ENCODE data around the gene CCS.
"Not testable (repeated sequence)": the region's sequence is repeated elsewhere in the genome, so short reads cannot be mapped to it uniquely, and the experiment has no call there.

The CCS gene

DNA sequence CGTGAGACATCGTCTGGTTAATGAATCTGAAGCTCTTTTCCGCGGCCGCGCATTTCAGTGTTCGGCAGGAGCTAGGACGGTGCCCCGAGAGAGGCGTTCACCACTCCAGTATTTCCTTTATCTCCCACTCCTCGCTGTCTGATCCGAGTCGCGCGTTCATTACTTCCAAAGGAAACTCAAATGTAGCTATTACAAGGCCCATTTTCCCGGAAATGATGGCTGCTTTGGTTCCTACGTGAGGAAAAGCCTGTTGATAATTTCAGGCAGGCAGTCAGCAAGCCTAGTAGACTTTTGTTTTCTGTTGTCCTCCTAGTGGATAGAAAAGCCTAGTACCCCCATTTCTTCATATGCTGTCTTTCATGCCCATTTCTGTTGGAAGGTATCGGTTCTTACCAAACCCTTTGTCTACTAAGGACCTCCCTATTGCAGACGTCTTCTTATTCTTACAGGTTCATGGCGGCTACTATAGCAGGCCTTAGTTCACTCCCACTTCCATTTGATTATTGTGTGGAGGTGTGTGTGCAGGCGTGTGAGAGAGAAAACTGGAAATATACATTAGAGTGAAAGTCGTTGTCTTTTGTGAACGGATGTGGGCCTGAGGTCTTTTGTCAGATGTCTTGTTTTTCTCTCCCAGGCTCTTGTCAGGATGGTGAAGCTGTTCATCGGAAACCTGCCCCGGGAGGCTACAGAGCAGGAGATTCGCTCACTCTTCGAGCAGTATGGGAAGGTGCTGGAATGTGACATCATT, 46.3 kb downstream of the CCS start:
- Histone ChIP-seq H3K79me2 (ENCODE audit: insufficient read depth, low read length) (peaks cover 68% of the 10 kb centered on the region), H3K36me3 (ENCODE audit: insufficient read depth, low read length) (peaks cover 83% of the 10 kb centered on the region), H3K27ac (ENCODE audit: low read depth, low read length, poor library complexity, severe bottlenecking) (peak overlapping the region; percentile 77), H3K9ac (ENCODE audit: low read length) (peak overlapping the region; percentile 96), H2AFZ (ENCODE audit: low read length) (no peak overlapping the region), H3K27me3 (ENCODE audit: insufficient read depth, low read length) (no peaks in the 10 kb centered on the region), H3K9me3 (ENCODE audit: low read length) (no peaks in the 10 kb centered on the region), H4K20me1 (ENCODE audit: insufficient read depth, low read length) (peaks cover 5% of the 10 kb centered on the region; the same call in 1 of the 2 replicates), H3F3A (ENCODE audit: insufficient read depth, low read length) (peaks cover 22% of the 10 kb centered on the region), H3K4me3 (ENCODE audit: low read depth, low read length, poor library complexity, severe bottlenecking) (peak overlapping the region; percentile 96), H3K4me2 (ENCODE audit: low read length) (peak overlapping the region; percentile 100), H3K4me1 (ENCODE audit: insufficient read depth, low read length, severe bottlenecking) (peaks cover 56% of the 10 kb centered on the region), H3K9me2 (ENCODE audit: low read depth, low read length) (no peaks in the 10 kb centered on the region)
- no peak for TF ChIP-seq EZH2 (IDR thresholded peaks at IDR 0.05; ENCODE audit: borderline replicate concordance, low read length)
- no peak for TF ChIP-seq CTCF (IDR thresholded peaks at IDR 0.05; ENCODE audit: low read length)

DNA sequence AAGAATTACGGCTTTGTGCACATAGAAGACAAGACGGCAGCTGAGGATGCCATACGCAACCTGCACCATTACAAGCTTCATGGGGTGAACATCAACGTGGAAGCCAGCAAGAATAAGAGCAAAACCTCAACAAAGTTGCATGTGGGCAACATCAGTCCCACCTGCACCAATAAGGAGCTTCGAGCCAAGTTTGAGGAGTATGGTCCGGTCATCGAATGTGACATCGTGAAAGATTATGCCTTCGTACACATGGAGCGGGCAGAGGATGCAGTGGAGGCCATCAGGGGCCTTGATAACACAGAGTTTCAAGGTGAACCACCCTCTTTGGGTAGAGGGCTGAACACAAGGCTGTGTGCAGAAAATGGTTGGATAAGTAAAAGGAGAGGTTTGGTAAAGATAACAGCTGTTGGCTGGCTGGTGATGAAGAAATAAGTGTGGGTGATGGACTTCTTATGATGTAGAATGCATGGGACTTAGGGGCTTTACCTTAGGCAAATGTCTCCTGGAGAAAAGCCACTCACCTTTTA, 46.9 kb downstream of the CCS start:
- H3K4me3 ChIP-seq (ENCODE audit: low read depth, low read length, poor library complexity, severe bottlenecking), result peak overlapping the region; percentile 96
- peaks cover 56% of the 10 kb centered on the region for H3K4me1 ChIP-seq (ENCODE audit: insufficient read depth, low read length, severe bottlenecking)
- H3K9me2 ChIP-seq (ENCODE audit: low read depth, low read length); H2AFZ ChIP-seq (ENCODE audit: low read length); H4K20me1 ChIP-seq (ENCODE audit: insufficient read depth, low read length); H3K9me3 ChIP-seq (ENCODE audit: low read length); H3K27me3 ChIP-seq (ENCODE audit: insufficient read depth, low read length); H3K27ac ChIP-seq (ENCODE audit: low read depth, low read length, poor library complexity, severe bottlenecking): not testable (repeated sequence)
- H3K36me3 ChIP-seq (ENCODE audit: insufficient read depth, low read length), result peaks cover 83% of the 10 kb centered on the region
- H3F3A ChIP-seq (ENCODE audit: insufficient read depth, low read length), result peaks cover 16% of the 10 kb centered on the region
- peak overlapping the region; percentile 96 for H3K9ac ChIP-seq (ENCODE audit: low read length)
- H3K79me2 ChIP-seq (ENCODE audit: insufficient read depth, low read length), result peaks cover 68% of the 10 kb centered on the region
- peak overlapping the region; percentile 100 for H3K4me2 ChIP-seq (ENCODE audit: low read length)

DNA sequence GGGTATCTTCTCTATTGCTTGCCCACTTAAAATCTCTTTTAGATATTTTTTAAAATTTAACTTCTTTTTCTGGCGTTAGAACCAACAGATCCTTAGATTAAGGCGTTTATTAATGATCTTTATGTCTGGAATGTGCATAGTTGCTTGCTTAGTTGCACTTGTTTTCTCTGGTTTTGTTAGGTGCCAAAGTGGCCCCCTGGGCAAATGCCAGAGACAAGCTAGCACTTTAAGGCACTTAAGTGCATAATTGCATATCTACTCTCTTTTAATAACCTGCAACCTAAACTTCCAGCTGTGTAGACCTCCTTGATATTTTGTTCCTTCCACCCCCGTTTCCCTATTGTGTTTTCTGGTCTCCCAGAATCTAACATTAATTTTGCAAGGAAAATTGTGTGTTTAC, 48.8 kb downstream of the CCS start:
- Histone ChIP-seq H3K4me3 (ENCODE audit: low read depth, low read length, poor library complexity, severe bottlenecking) (peak overlapping the region; percentile 96), H3K4me1 (ENCODE audit: insufficient read depth, low read length, severe bottlenecking) (peaks cover 51% of the 10 kb centered on the region)

More for the DNA sequence above, 48.8 kb downstream of the CCS start:
- Histone ChIP-seq H3K9me2 (ENCODE audit: low read depth, low read length) (no peaks in the 10 kb centered on the region), H3K36me3 (ENCODE audit: insufficient read depth, low read length) (peaks cover 85% of the 10 kb centered on the region), H3F3A (ENCODE audit: insufficient read depth, low read length) (peaks cover 8% of the 10 kb centered on the region), H4K20me1 (ENCODE audit: insufficient read depth, low read length) (peaks cover 5% of the 10 kb centered on the region; the same call in 1 of the 2 replicates), H3K9ac (ENCODE audit: low read length) (no peak overlapping the region; the same call in 1 of the 2 replicates), H2AFZ (ENCODE audit: low read length) (no peak overlapping the region), H3K4me2 (ENCODE audit: low read length) (peak overlapping the region; percentile 100), H3K27me3 (ENCODE audit: insufficient read depth, low read length) (no peaks in the 10 kb centered on the region), H3K79me2 (ENCODE audit: insufficient read depth, low read length) (peaks cover 86% of the 10 kb centered on the region), H3K27ac (ENCODE audit: low read depth, low read length, poor library complexity, severe bottlenecking) (no peak overlapping the region), H3K9me3 (ENCODE audit: low read length) (no peaks in the 10 kb centered on the region)
- TF ChIP-seq CTCF (IDR thresholded peaks at IDR 0.05; ENCODE audit: low read length), result no peak
- no peak for TF ChIP-seq EZH2 (IDR thresholded peaks at IDR 0.05; ENCODE audit: borderline replicate concordance, low read length)
